ENCODE results near the gene GK2.

GK2 gene
- 0 reads per million in 9 experiments for total RNA-seq

GRCh38 chr4:79408063-79408462, at the start of gene GK2:
GK2 (minus strand) TSS chr4:79408228; CDS start chr4:79408200, 28 bp downstream.
- Mint-ChIP-seq H3K27me3 (no peaks in the 10 kb centered on the region), H3K9me3 (peaks cover 6 to 9% of the 10 kb centered on the region in 2 donors), H3K4me1 (ENCODE audit: low read depth in 2 of 2) (no peaks in the 10 kb centered on the region), H3K4me3 (no peak within 1 kb of the TSS), H3K27ac (no peak within 1 kb of the TSS), H3K36me3 (ENCODE audit: insufficient read depth) (no peaks in the 10 kb centered on the region)
- DNase-seq: no peak
- ATAC-seq (replicated peaks): no peak

GRCh38 chr4:79455216-79455615, 47.2 kb upstream of the GK2 start:
- DNase-seq: no peak
- H3K27me3 Mint-ChIP-seq: no peaks in the 10 kb centered on the region
- no peaks in the 10 kb centered on the region for H3K4me1 Mint-ChIP-seq (ENCODE audit: low read depth in 2 of 2)
- no peak for ATAC-seq (replicated peaks)
- no peak overlapping the region for H3K4me3 Mint-ChIP-seq
- no peaks in the 10 kb centered on the region for H3K36me3 Mint-ChIP-seq (ENCODE audit: insufficient read depth)
- no peak overlapping the region for H3K27ac Mint-ChIP-seq
- H3K9me3 Mint-ChIP-seq: no peaks in the 10 kb centered on the region

- H3K27ac Mint-ChIP-seq: no peak overlapping the region
- DNase-seq: no peak
- no peak overlapping the region for H3K4me3 Mint-ChIP-seq
- H3K27me3 Mint-ChIP-seq: no peaks in the 10 kb centered on the region
- H3K36me3 Mint-ChIP-seq (ENCODE audit: insufficient read depth): no peaks in the 10 kb centered on the region
- no peaks in the 10 kb centered on the region for H3K9me3 Mint-ChIP-seq
- no peaks in the 10 kb centered on the region for H3K4me1 Mint-ChIP-seq (ENCODE audit: low read depth in 2 of 2)
- no peak for ATAC-seq (replicated peaks)
These were observed 46.6 kb upstream of the GK2 start for GRCh38 chr4:79454656-79455055.

GRCh38 chr4:79450053-79450452, 42.0 kb upstream of the GK2 start:
- no peaks in the 10 kb centered on the region for H3K27me3 Mint-ChIP-seq
- no peaks in the 10 kb centered on the region for H3K4me1 Mint-ChIP-seq (ENCODE audit: low read depth in 2 of 2)
- no peak for DNase-seq
- H3K27ac Mint-ChIP-seq: no peak overlapping the region
- no peaks in the 10 kb centered on the region for H3K9me3 Mint-ChIP-seq
- no peak for ATAC-seq (replicated peaks)
- H3K36me3 Mint-ChIP-seq (ENCODE audit: insufficient read depth): no peaks in the 10 kb centered on the region
- H3K4me3 Mint-ChIP-seq: no peak overlapping the region

GRCh38 chr4:79446145-79446544, 38.1 kb upstream of the GK2 start:
- DNase-seq: no peak
- no peaks in the 10 kb centered on the region for H3K36me3 Mint-ChIP-seq (ENCODE audit: insufficient read depth)
- H3K4me3 Mint-ChIP-seq: no peak overlapping the region
- no peak overlapping the region for H3K27ac Mint-ChIP-seq
- H3K9me3 Mint-ChIP-seq: no peaks in the 10 kb centered on the region
- no peak for ATAC-seq (replicated peaks)
- no peaks in the 10 kb centered on the region for H3K27me3 Mint-ChIP-seq
- no peaks in the 10 kb centered on the region for H3K4me1 Mint-ChIP-seq (ENCODE audit: low read depth in 2 of 2)

GRCh38 chr4:79445371-79445781, 37.3 kb upstream of the GK2 start:
- H3K9me3 Mint-ChIP-seq: peaks cover 0 to under 1% of the 10 kb centered on the region in 2 donors

GRCh38 chr4:79442422-79442821, 34.4 kb upstream of the GK2 start:
- Mint-ChIP-seq H3K27me3 (no peaks in the 10 kb centered on the region), H3K4me3 (no peak overlapping the region), H3K36me3 (ENCODE audit: insufficient read depth) (no peaks in the 10 kb centered on the region), H3K27ac (no peak overlapping the region), H3K4me1 (ENCODE audit: low read depth in 2 of 2) (no peaks in the 10 kb centered on the region), H3K9me3 (peaks cover 0 to 9% of the 10 kb centered on the region in 2 donors)
- DNase-seq (no peak), ATAC-seq (replicated peaks) (no peak)

More at GRCh38 chr4:79445371-79445781, 37.3 kb upstream of the GK2 start:
- H3K4me1 Mint-ChIP-seq (ENCODE audit: low read depth in 2 of 2): no peaks in the 10 kb centered on the region
- H3K27me3 Mint-ChIP-seq: no peaks in the 10 kb centered on the region
- no peaks in the 10 kb centered on the region for H3K36me3 Mint-ChIP-seq (ENCODE audit: insufficient read depth)
- DNase-seq (no peak), ATAC-seq (replicated peaks) (no peak)
- H3K27ac Mint-ChIP-seq: no peak overlapping the region
- no peak overlapping the region for H3K4me3 Mint-ChIP-seq

- no peaks in the 10 kb centered on the region for H3K36me3 Mint-ChIP-seq (ENCODE audit: insufficient read depth)
- H3K27ac Mint-ChIP-seq: no peak overlapping the region
- H3K4me1 Mint-ChIP-seq (ENCODE audit: low read depth in 2 of 2): no peaks in the 10 kb centered on the region
- no peaks in the 10 kb centered on the region for H3K27me3 Mint-ChIP-seq
- H3K9me3 Mint-ChIP-seq: peaks cover 0 to 9% of the 10 kb centered on the region in 2 donors
- no peak for DNase-seq
- ATAC-seq (replicated peaks): no peak
- no peak overlapping the region for H3K4me3 Mint-ChIP-seq
These were observed 31.5 kb upstream of the GK2 start for GRCh38 chr4:79439489-79439888.

- DNase-seq (no peak), ATAC-seq (replicated peaks) (no peak)
- H3K27ac Mint-ChIP-seq: no peak overlapping the region
- H3K36me3 Mint-ChIP-seq (ENCODE audit: insufficient read depth): no peaks in the 10 kb centered on the region
- peaks cover 0 to 1% of the 10 kb centered on the region in 2 donors for H3K9me3 Mint-ChIP-seq
- no peaks in the 10 kb centered on the region for H3K27me3 Mint-ChIP-seq
- no peak overlapping the region for H3K4me3 Mint-ChIP-seq
- H3K4me1 Mint-ChIP-seq (ENCODE audit: low read depth in 2 of 2): no peaks in the 10 kb centered on the region
These were observed 23.8 kb upstream of the GK2 start for GRCh38 chr4:79431839-79432238.

GRCh38 chr4:79429113-79429903, 21.3 kb upstream of the GK2 start:
- no peak for DNase-seq
- H3K9me3 Mint-ChIP-seq: peaks cover 0 to 6% of the 10 kb centered on the region in 2 donors
- H3K4me1 Mint-ChIP-seq (ENCODE audit: low read depth in 2 of 2): no peaks in the 10 kb centered on the region
- no peaks in the 10 kb centered on the region for H3K27me3 Mint-ChIP-seq
- no peak overlapping the region for H3K27ac Mint-ChIP-seq
- H3K4me3 Mint-ChIP-seq: no peak overlapping the region
- no peaks in the 10 kb centered on the region for H3K36me3 Mint-ChIP-seq (ENCODE audit: insufficient read depth)
- ATAC-seq (replicated peaks): no peak

GRCh38 chr4:79426989-79427388, 19.0 kb upstream of the GK2 start:
- no peaks in the 10 kb centered on the region for H3K36me3 Mint-ChIP-seq (ENCODE audit: insufficient read depth)
- ATAC-seq (replicated peaks) (no peak), DNase-seq (no peak)
- H3K27ac Mint-ChIP-seq: no peak overlapping the region
- peaks cover 0 to 4% of the 10 kb centered on the region in 2 donors for H3K9me3 Mint-ChIP-seq
- no peaks in the 10 kb centered on the region for H3K27me3 Mint-ChIP-seq
- no peak overlapping the region for H3K4me3 Mint-ChIP-seq
- H3K4me1 Mint-ChIP-seq (ENCODE audit: low read depth in 2 of 2): no peaks in the 10 kb centered on the region

GRCh38 chr4:79425586-79425985, 17.6 kb upstream of the GK2 start:
- H3K27ac Mint-ChIP-seq: no peak overlapping the region
- ATAC-seq (replicated peaks) (no peak), DNase-seq (no peak)
- no peaks in the 10 kb centered on the region for H3K4me1 Mint-ChIP-seq (ENCODE audit: low read depth in 2 of 2)
- no peaks in the 10 kb centered on the region for H3K27me3 Mint-ChIP-seq
- H3K9me3 Mint-ChIP-seq: peaks cover 4 to 8% of the 10 kb centered on the region in 2 donors
- no peaks in the 10 kb centered on the region for H3K36me3 Mint-ChIP-seq (ENCODE audit: insufficient read depth)
- no peak overlapping the region for H3K4me3 Mint-ChIP-seq

- Mint-ChIP-seq H3K4me3 (no peak overlapping the region), H3K36me3 (ENCODE audit: insufficient read depth) (no peaks in the 10 kb centered on the region), H3K27ac (no peak overlapping the region), H3K9me3 (peaks cover 4 to 8% of the 10 kb centered on the region in 2 donors), H3K4me1 (ENCODE audit: low read depth in 2 of 2) (no peaks in the 10 kb centered on the region), H3K27me3 (no peaks in the 10 kb centered on the region)
- no peak for DNase-seq
- no peak for ATAC-seq (replicated peaks)
These were observed 13.5 kb upstream of the GK2 start for GRCh38 chr4:79421483-79421882.

- ATAC-seq (replicated peaks): no peak
- DNase-seq: no peak
- Mint-ChIP-seq H3K4me3 (no peak overlapping the region), H3K27ac (no peak overlapping the region), H3K4me1 (ENCODE audit: low read depth in 2 of 2) (no peaks in the 10 kb centered on the region), H3K27me3 (no peaks in the 10 kb centered on the region), H3K9me3 (peaks cover 2 to 8% of the 10 kb centered on the region in 2 donors), H3K36me3 (ENCODE audit: insufficient read depth) (no peaks in the 10 kb centered on the region)
These were observed 5.9 kb upstream of the GK2 start for GRCh38 chr4:79413886-79414285.
